Measurements from ENCODE around the gene METTL8.
"Not testable (repeated sequence)": the region's sequence is repeated elsewhere in the genome, so short reads cannot be mapped to it uniquely, and the experiment has no call there.

DNA sequence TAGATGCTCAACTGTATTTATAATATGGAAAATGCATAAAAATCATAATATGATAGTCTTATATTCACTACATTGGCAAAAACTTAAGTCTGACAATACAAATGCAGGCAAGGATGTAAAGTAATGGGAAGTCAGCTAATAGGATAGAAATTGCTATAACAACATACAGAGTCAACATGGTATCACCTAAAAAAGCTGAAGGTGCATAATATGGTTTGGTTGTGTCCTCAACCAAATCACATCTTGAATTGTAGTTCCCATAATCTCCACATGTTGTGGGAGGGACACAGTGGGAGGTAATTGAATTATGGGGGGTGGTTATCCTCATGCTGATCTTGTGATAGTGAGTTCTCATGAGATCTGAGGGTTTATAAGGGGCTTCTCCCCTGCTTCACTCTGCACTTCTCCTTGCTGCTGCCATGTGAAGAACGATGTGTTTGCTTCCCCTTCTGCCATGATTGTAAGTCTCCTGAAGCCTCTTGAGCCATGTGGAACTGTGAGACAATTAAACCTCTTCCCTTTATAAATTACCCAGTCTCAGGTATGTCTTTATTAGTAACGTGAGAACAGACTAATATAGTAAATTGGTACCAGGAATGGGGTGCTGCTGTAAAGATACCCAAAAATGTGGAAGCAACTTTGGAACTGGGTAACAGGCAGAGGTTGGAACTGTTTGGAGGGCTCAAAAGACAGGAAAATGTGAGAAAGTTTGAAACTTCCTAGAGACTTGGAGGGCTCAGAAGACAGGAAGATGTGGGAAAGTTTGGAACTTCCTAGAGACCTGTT lies 10.9 kb downstream of the METTL8 start:
- TF ChIP-seq POLR2A (IDR thresholded peaks at IDR 0.05; ENCODE audit: extremely low read depth, insufficient read length), result not testable (repeated sequence)
- TF ChIP-seq, protein P1, sequence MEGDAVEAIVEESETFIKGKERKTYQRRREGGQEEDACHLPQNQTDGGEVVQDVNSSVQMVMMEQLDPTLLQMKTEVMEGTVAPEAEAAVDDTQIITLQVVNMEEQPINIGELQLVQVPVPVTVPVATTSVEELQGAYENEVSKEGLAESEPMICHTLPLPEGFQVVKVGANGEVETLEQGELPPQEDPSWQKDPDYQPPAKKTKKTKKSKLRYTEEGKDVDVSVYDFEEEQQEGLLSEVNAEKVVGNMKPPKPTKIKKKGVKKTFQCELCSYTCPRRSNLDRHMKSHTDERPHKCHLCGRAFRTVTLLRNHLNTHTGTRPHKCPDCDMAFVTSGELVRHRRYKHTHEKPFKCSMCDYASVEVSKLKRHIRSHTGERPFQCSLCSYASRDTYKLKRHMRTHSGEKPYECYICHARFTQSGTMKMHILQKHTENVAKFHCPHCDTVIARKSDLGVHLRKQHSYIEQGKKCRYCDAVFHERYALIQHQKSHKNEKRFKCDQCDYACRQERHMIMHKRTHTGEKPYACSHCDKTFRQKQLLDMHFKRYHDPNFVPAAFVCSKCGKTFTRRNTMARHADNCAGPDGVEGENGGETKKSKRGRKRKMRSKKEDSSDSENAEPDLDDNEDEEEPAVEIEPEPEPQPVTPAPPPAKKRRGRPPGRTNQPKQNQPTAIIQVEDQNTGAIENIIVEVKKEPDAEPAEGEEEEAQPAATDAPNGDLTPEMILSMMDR (IDR thresholded peaks at IDR 0.05; ENCODE audit: low read depth, low read length), result not testable (repeated sequence)
- TF ChIP-seq, protein P2, sequence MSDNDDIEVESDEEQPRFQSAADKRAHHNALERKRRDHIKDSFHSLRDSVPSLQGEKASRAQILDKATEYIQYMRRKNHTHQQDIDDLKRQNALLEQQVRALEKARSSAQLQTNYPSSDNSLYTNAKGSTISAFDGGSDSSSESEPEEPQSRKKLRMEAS (IDR thresholded peaks at IDR 0.05; ENCODE audit: low read depth, low read length), result not testable (repeated sequence)

Data from NB4 (cell line).